ENCODE data around the gene HUNK. TPM values are rescaled to one million over a fixed set of nuclear protein-coding genes. Genes with fewer than 3 reads are reported as not detected.

Gene HUNK
- total RNA-seq, 1 donor from 2014 or later, result 0.64 TPM

DNA sequence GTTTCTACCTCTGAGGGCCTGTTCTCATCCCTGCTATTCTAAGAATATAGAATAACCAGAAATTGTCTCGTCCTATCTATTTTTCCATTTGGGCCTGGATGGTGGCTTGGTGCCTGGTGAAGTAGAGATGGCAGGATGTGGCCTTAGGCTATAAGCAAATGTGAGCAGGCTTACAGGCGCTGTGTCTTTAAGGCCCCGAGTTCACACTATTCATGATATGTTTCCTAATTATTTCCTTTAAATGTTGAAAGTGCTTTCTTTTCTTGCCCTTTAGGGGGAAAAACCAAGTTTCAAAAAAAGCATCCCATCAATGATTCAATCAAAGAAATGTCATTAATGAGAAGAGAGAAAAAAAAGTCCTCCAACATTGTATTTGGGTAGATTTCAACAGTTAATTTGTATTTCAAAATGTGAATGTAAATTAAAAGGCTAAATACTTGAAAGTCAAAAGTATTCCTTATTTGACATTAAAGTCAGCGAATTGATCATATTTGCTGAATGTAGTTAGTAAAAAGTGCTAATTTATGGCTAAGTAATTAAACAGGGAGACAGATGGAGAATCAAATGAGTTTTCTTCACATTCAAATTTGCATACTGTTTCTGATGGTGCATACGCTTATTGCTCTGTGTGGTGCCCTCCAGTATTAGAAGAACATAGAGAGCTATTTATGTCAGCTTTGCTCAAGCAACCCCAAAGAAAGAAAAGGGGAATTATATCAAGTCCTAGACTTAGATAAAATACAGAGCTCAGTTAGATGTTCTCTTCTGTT is 34.0 kb upstream of the HUNK start:
- Histone ChIP-seq H3K27ac (no peak overlapping the region), H3K4me1 (no peaks in the 10 kb centered on the region), H3K36me3 (no peaks in the 10 kb centered on the region), H3K9me3 (no peaks in the 10 kb centered on the region), H3K27me3 (no peaks in the 10 kb centered on the region), H3K4me3 (no peak overlapping the region)
- intact Hi-C loops (cut with DNase I), result no loop called here
- TF ChIP-seq, protein P1, sequence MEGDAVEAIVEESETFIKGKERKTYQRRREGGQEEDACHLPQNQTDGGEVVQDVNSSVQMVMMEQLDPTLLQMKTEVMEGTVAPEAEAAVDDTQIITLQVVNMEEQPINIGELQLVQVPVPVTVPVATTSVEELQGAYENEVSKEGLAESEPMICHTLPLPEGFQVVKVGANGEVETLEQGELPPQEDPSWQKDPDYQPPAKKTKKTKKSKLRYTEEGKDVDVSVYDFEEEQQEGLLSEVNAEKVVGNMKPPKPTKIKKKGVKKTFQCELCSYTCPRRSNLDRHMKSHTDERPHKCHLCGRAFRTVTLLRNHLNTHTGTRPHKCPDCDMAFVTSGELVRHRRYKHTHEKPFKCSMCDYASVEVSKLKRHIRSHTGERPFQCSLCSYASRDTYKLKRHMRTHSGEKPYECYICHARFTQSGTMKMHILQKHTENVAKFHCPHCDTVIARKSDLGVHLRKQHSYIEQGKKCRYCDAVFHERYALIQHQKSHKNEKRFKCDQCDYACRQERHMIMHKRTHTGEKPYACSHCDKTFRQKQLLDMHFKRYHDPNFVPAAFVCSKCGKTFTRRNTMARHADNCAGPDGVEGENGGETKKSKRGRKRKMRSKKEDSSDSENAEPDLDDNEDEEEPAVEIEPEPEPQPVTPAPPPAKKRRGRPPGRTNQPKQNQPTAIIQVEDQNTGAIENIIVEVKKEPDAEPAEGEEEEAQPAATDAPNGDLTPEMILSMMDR (IDR thresholded peaks at IDR 0.05), result no peak
- DNase-seq (ENCODE audit: low spot score in 2 of 2), result no peak

DNA sequence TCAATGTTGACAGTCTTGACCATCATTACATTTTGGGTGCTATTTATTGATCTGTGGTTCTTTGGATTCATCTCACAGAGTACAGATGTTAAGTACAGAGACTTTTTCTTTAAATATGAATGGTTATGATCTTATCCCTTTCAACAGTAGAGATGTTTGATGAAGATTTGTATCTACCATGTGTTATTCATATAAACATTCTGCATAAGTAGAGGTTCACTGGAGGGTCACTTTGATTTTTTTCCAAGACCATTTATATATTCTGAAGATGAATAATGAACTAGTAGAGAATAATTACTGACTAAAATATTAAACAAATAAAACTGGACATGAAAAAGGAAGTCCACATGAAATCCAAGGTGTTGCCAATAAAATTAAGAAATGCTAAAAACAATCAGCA is 28.6 kb upstream of the HUNK start:
- no peak for DNase-seq (ENCODE audit: low spot score in 2 of 2)
- no peak overlapping the region for H3K4me3 ChIP-seq
- H3K9me3 ChIP-seq, result no peaks in the 10 kb centered on the region
- no peaks in the 10 kb centered on the region for H3K27me3 ChIP-seq
- intact Hi-C loops (cut with DNase I), result no loop called here
- no peaks in the 10 kb centered on the region for H3K4me1 ChIP-seq
- no peak overlapping the region for H3K27ac ChIP-seq
- TF ChIP-seq, protein P1 (IDR thresholded peaks at IDR 0.05), result no peak
- no peaks in the 10 kb centered on the region for H3K36me3 ChIP-seq

DNA sequence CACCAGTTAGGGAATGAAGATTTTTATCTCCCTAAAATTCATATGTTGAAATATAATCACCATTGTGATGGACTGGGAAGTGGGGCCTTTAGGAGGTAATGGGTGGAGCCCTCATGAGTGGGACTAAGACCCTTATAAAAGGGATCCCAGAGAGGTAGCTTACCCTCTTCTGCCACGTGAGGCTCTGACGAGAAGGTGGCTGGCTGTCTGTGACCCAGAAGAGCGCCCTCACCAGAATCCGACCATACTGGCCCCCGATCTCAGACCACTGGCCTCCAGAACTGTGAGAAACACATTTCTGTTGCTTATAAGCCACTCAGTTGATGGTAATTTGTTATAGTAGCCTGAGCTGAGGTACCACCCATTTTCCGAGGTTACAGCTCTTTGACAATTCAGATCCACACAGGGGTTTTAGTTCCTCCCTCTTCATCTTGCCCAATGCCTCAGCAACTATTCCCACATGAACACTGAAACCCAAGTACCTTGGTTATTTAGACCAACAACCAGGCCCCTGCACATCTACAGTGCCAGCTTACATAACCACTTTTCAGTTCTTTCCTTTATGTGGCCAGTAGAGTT is 27.6 kb upstream of the HUNK start:
- H3K9me3 ChIP-seq, result no peaks in the 10 kb centered on the region
- no peaks in the 10 kb centered on the region for H3K27me3 ChIP-seq
- no peak overlapping the region for H3K27ac ChIP-seq
- no peak overlapping the region for H3K4me3 ChIP-seq
- no peaks in the 10 kb centered on the region for H3K36me3 ChIP-seq
- no peaks in the 10 kb centered on the region for H3K4me1 ChIP-seq
- TF ChIP-seq, protein P1 (IDR thresholded peaks at IDR 0.05), result no peak
- no peak for DNase-seq (ENCODE audit: low spot score in 2 of 2)
- intact Hi-C loops (cut with DNase I), result no loop called here

DNA sequence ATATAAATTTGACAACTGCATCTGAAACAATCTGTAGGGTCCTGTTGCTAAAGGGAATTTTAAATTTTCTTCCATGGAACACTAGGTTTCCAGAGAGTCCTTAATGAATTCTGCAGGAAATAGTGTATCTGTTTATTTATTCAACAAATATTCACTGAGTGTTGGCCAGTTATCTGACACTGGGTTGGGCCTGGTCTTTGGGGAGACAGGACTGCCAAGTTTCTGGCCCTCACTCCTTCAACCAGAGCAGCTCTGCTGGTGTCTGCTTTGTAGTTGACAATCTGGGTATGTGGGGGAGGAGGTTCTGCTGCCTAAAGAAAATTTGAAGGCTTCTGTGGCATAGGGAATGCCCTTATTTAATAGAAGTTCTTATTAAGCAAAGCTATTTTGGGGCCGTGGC is 26.1 kb upstream of the HUNK start:
- Histone ChIP-seq H3K27me3 (no peaks in the 10 kb centered on the region), H3K27ac (no peak overlapping the region), H3K4me3 (no peak overlapping the region), H3K36me3 (no peaks in the 10 kb centered on the region), H3K9me3 (no peaks in the 10 kb centered on the region), H3K4me1 (no peaks in the 10 kb centered on the region)
- TF ChIP-seq, protein P1 (IDR thresholded peaks at IDR 0.05), result no peak
- intact Hi-C loops (cut with DNase I), result no loop called here
- no peak for DNase-seq (ENCODE audit: low spot score in 2 of 2)

DNA sequence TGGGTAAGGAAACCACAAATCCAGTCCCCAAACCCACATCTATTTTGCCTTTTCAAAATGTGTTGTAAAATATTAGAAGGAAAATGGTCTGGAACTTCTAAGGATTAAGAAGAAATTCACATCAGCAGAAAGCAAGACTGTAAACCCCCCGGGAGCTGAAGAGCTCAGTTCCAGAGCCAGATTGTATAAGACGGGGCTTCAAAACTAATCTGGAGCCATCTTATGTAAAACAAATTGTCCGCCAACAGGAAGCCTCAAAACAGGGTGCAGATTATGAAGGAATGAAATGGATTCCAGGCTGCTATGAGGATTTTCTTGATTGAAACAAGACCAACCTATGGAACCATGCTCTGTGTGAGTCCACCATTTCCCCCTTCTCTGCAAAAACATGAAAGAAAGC is 25.1 kb upstream of the HUNK start:
- Histone ChIP-seq H3K4me3 (no peak overlapping the region), H3K9me3 (no peaks in the 10 kb centered on the region), H3K27me3 (no peaks in the 10 kb centered on the region), H3K36me3 (no peaks in the 10 kb centered on the region), H3K4me1 (no peaks in the 10 kb centered on the region), H3K27ac (no peak overlapping the region)
- TF ChIP-seq, protein P1 (IDR thresholded peaks at IDR 0.05), result no peak
- DNase-seq (ENCODE audit: low spot score in 2 of 2), result no peak
- intact Hi-C loops (cut with DNase I), result no loop called here
